Stimulated activated CD8-positive, alpha-beta memory T cell treated with anti-CD3 and anti-CD28 coated beads, Interleukin-7, amount 100 ng/mL, for 1 hour (primary cell): ENCODE data around the gene METTL23.
"Not testable (repeated sequence)": the region's sequence is repeated elsewhere in the genome, so short reads cannot be mapped to it uniquely, and the experiment has no call there.

ENCODE experiments used
- DNase-seq, 2 donors: peaks; one replicate each; pipeline ENCODE4 v3.0.0-alpha.2; 2020; ENCODE audit warnings: low read depth in 2 of 2

METTL23 gene

GRCh38 chr17:76713765-76714164, 12.9 kb upstream of the METTL23 start:
- DNase-seq = no peak

GRCh38 chr17:76714336-76714735, 12.3 kb upstream of the METTL23 start:
- no peak for DNase-seq

- peak; percentile 47 to 68 for DNase-seq
These were observed 11.7 kb upstream of the METTL23 start for GRCh38 chr17:76714822-76715495.

DNA sequence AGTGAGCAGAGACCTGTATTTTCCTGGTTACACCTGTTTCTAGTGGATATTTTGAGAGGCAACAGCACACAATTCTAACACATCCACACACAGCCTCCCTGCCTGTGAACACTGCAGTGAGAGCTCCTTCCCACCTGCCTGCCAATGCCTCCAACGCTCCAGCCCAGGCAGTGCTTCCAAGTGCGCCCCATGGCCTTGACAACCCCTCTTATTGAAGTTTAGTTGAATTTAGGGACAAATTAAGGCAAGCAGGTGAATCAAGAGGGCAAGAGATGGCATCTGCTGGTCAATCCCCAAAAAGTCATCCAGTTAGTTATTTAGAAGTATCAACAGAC, 11.2 kb upstream of the METTL23 start:
- DNase-seq = no peak

- peak; percentile 46 to 64 for DNase-seq
These were observed 10.3 kb upstream of the METTL23 start for GRCh38 chr17:76716146-76716838.

DNA sequence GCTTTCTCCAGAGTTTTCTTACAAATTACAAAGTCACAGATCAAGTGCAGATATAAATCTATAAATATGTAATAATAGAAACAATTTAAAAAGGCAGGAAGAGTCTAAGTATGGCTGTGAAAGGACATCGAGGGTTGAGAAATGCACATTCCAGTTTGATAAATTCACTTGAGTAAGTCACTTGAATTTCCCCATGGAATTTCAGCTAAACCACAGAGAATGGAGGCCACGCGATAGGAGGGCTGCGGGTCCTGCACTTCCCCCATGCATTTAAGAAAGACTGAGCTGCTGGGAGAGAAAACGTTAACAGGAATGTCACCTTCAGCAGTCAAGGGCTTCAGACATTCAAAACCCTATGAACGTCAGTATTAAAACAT, 9.8 kb upstream of the METTL23 start:
- DNase-seq = no peak

DNA sequence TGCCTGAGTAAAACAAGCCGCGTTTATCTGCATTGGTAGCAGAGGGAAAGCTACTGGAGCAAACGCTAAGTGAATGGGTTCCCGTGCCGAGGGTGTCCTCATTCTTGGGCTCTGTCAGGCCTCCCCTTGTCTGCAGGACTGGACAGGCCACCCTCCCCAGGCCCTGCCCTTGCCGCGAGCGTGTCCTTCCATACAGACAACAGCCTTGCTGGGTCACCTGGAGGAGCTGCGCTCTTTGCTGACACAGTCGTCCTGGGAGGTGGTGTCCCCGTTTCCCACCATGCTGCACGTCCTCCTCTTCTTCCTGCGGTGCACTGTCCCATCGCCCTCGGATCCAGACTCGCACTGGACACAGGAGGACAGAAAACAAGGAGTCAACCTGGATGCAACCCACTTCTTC, 8.1 kb upstream of the METTL23 start:
- no peak for DNase-seq

GRCh38 chr17:76720211-76720610, 6.4 kb upstream of the METTL23 start:
- no peak for DNase-seq

GRCh38 chr17:76720941-76721340, 5.7 kb upstream of the METTL23 start:
- no peak for DNase-seq

DNA sequence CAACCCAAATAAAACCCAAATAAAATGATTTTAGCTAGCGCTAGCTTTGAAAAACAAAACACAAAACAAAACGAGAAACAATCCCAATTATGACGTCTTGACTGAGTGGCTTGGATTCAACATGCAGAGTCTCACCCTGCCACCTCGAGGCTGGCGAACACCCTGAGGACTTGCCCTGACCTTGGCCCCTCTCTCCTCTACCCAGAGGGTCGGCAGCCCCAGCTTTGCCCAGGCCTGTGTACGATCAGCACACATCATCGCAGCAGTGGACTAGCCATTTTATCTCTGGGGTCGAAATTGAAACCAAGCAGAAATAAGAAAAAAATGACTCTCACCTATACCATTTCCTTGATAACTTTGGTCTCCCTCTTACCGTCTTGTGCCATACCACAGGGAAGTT, 5.2 kb upstream of the METTL23 start:
- DNase-seq = no peak

DNA sequence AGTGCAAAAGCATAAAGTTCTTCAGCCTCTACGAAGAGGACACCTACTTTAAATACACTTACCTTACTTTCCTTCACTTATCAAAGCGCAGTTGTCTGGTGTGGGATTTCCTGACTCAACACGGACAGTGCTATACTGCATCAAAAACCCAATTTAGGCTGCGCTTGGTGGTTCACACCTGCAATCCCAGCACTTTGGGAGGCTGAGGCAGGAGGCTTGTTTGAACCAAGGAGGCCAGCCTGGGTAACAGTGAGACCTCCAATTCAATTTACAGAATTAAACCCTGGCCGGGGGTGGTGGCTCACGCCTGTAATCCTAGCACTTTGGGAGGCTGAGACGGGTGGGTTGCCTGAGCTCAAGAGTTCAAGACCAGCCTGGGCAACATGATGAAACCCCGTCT, 4.4 kb upstream of the METTL23 start:
- no peak for DNase-seq

GRCh38 chr17:76722977-76723376, 3.7 kb upstream of the METTL23 start:
- not testable (repeated sequence) for DNase-seq

- no peak for DNase-seq
These were observed 2.8 kb upstream of the METTL23 start for GRCh38 chr17:76723812-76724211.

DNA sequence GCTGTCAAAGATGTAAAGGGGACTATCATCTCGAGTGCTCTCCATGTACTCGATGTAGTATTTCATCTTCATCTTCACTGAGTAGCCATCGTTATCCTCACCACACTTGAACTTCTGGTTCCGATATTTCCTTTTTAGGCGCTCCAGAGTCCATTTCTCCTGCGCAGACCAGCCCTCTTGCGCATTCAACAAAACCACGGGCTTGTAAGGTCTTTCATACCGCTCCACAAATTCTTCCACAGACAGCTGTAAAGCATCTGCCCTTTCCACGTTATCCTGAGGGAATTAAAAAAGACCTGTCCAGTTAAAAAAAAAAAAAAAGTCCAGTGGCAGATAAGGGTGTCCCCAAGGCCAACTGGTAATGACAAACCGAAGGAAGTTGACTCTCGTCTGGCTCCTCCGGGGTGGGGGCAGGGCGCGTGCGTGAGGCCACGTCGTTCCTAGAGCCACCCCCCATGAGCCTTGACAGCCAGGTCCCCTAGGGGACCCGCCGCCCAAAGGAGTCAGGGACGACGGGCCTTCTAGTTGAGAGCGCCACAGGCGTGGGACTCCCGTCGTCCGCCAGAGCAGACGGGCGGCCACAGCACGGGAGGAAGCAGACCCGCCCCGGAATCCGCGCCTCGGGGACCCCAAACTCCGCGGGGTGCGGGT, 934 bp upstream of the METTL23 start:
- peak; percentile 27 to 38 for DNase-seq

GRCh38 chr17:76726231-76726775, 336 bp upstream of the METTL23 start, which contains the start of gene JMJD6:
Gene JMJD6, minus strand, starts transcription at chr17:76726606. Its CDS starts 131 bp downstream, at chr17:76726475.
- peak; percentile 85 for DNase-seq

DNA sequence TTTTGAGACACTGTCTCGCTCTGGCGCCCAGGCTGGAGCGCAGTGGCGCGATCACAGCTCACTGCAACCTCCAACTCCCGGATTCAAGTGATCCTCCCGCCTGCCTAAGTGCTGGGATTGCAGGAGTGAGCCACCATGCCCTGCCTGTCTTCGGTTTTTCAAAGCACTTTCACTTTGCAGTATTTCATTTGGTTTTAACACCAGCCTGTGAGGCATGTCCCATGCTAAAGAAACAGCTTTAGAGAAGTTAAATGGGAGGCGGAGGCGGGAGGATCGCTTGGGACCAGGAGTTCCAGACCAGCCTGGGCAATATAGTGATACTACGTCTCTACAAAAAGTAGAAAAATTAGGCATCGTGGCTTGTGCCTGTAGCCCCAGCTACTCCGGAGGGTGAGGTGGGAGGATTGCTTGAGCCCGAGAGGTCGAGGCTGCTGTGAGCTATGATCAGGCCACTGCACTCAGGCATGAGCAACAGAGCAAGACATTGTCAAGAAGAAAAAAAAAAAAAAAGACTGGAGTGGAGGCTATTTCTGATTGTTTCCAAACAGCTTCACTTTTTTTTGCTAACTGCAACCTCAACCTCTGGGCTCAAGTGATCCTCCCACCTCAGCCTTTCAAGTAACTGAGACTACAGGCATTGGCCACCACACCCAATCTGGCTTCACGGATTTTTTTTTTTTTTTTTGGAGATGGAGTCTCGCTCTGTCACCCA, 1.3 kb downstream of the METTL23 start:
- DNase-seq = no peak

- DNase-seq = not testable (repeated sequence)
These were observed 5.4 kb downstream of the METTL23 start for GRCh38 chr17:76731800-76732733.

- no peak for DNase-seq
These were observed 6.3 kb downstream of the METTL23 start for GRCh38 chr17:76732734-76733617.

DNA sequence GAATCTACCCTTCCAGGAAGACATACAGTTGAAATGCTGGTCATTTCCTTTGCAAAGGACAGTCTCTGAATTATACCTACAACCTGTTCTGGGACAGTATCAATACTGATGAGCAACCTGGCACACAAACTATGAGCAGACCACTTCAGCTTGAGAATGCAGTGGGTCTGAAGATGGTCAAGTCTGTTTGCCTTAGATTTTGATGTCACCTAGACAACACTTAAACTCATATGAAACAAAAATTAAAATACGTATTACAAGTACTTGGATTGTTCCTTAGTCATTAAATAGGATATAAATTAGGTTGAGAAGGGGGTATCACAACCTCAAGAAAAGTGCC, 6.9 kb downstream of the METTL23 start:
- DNase-seq = no peak
